Skin epidermis (tissue), 12 donors: ENCODE results near the gene PDE6D.
"Not testable (repeated sequence)": the region's sequence is repeated elsewhere in the genome, so short reads cannot be mapped to it uniquely, and the experiment has no call there.

Source experiments
- H3K27ac ChIP-seq, 21 experiments: fragments of 200-600 bp; sonication (generic) in 11 of 21; one replicate each; pipeline ENCODE4 v1.5.0; 2020; ENCODE audit warnings: mild to moderate bottlenecking in 3 of 21, inconsistent platforms in 2 of 21, moderate library complexity in 2 of 21
- H3K4me3 ChIP-seq, 7 experiments: fragments of 200-600 bp; sonication (generic) in 2 of 7; one replicate each; pipeline ENCODE4 v1.5.0; 2020; ENCODE audit warnings: inconsistent platforms in 2 of 7, mild to moderate bottlenecking in 2 of 7, moderate library complexity in 1 of 7

The PDE6D gene

GRCh38 chr2:231722721-231723307, 58.3 kb downstream of the PDE6D start:
- Histone ChIP-seq H3K4me3 (no peak overlapping the region), H3K27ac (no peak overlapping the region)

- no peak overlapping the region for H3K4me3 ChIP-seq
- H3K27ac ChIP-seq = no peak overlapping the region
Measured at GRCh38 chr2:231720987-231721966, 59.8 kb downstream of the PDE6D start.

DNA sequence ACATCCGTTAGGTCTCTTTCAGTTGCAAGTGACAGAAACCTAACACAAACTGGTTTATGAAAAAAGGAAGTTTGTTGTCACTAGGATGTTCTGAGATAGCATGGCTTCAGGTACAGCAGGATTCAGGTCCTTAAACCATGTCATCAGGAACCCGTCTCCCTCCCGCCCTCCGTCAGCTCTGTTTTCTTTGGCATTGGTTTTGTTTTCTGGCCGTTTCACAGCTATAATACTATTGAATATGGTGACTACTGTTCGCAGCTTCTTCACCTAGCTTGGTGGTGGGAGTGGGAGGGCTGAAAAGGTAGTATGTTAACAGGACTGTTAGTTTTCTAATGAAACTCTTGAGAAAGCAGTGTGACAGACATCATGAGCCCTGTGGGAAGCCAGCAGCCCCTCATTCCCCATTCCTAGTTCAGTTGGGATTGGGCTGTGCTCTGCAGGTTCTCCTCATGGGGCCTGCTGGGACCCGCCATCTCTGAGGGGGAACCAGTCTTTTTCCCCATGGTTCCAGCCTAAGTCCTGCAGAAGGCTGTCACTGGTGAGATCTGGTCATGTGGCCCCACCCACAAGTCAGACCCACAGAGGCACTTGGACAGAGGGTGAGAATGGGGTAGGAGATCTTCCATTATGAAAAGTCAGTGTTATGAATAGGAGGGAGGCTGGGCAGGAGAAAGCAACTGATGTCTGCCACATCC, 60.6 kb downstream of the PDE6D start:
- no peak overlapping the region for H3K27ac ChIP-seq
- H3K4me3 ChIP-seq = no peak overlapping the region

- no peak overlapping the region for H3K4me3 ChIP-seq
- no peak overlapping the region for H3K27ac ChIP-seq
Measured at GRCh38 chr2:231718799-231719198, 62.3 kb downstream of the PDE6D start.

GRCh38 chr2:231717281-231718171, 63.6 kb downstream of the PDE6D start:
- H3K27ac ChIP-seq = peak overlapping the region in 2 of 21 experiments; percentile 8 to 41
- no peak overlapping the region for H3K4me3 ChIP-seq

GRCh38 chr2:231716666-231717280, 64.3 kb downstream of the PDE6D start:
- H3K27ac ChIP-seq = peak overlapping the region in 2 of 21 experiments; percentile 29 to 33
- H3K4me3 ChIP-seq = no peak overlapping the region

- H3K27ac ChIP-seq = peak overlapping the region in 4 of 21 experiments; percentile 14 to 34 (median 31)
- no peak overlapping the region for H3K4me3 ChIP-seq
Measured at GRCh38 chr2:231715988-231716616, 65.0 kb downstream of the PDE6D start.

DNA sequence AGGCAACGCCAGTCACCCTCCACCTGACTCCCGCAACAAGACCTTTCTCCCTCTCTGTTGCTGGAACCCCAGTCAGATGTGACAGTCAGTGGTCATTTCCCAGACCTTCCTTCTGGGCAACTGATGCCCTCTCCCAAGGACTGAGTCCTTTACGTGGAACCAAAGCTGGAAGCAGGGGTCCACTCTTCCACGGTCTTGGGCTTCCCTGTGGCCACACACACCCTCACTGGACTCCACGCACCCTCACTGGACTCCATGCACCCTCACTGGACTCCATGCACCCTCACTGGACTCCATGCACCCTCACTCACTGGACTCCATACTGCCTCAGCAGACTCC, 65.6 kb downstream of the PDE6D start:
- Histone ChIP-seq H3K4me3 (no peak overlapping the region), H3K27ac (peak overlapping the region in 1 of 21 experiments; percentile 14)

DNA sequence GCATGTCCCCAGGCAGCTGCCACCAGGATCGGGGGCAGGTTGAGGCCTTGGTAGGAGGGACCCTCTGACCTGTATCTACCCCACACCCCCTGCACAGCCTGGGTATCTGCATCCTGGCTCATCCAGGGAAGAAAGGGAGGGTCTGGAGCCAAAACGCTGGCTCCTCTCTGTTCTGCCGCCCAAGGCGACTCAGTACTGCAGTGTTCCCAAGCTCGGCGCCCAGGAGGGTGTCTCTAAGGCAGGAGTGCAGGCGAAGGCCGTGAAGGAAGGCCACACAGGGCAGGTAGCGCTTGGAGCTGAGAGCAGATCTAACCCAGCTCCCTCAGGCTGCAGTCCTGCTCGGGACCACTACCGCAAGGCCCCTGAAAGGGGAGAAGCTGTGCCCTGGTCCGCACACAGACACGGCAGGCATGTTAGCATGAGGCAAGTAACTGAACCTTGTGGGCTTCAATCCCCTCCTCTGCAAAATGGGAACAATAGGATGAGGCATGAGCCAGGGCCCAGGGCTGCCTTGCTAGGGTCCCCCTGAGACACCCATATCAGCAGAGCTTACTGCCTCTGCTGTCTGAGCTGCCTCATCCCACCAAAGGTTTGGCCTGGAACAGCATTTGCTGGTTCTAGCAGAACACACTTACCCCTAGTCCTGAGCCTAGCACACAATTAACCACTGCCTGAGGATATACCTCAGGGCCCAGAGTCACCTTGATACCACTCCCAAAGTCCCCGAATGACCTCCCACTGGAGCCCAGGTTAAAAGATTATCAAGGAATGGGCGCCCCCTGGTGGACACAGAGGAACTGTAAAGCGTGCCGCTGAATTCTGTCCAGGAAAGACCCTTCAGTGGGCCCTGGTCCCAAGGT, 66.2 kb downstream of the PDE6D start:
- Histone ChIP-seq H3K4me3 (no peak overlapping the region), H3K27ac (peak overlapping the region in 13 of 21 experiments; percentile 1 to 54 (median 21))

DNA sequence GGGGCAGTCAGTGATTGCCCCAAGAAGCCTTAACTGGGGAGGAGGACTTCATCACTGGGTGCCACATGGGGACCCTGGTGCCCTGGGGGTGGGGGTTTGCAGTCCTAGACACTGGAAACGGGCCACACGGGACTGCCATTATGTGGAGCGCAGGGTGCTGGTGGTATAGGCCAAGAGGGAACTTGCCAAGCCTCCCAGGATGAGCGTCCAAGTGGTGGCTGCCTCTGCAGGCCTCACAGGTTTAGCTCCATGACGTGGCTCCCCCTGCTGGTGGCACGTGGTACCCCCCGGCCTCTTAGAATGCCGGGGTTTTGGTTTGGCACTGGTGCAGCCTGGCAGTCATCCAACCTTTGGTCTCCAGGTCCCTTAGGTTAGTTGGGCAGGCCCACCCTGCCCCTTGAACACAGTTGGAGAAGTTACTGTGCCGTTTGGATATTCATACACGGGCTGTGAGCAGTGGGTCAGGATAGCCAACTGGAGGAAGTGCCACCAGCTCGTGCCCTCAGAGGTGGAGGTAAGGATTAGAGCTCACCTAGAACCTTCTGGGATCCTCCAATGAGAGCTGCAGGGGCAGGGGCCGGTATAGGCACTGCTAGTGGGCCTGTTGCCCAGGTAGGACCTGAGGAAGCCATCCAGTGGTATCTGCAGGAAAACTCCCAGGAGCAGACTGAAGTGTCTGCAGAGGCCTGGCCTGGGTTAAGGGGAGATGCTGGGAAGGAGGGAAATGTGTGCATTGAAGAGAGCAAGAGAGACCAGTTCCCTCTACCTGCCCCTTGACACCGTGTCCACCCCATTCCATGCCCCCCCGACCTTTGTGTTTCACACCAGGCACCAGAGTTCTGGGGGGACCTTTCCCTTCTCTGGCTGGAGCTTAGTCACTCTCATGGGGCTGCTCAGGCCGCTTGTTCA, 67.1 kb downstream of the PDE6D start:
- no peak overlapping the region for H3K4me3 ChIP-seq
- H3K27ac ChIP-seq = peak overlapping the region in 15 of 21 experiments; percentile 1 to 57 (median 35)

GRCh38 chr2:231713406-231713729, 67.7 kb downstream of the PDE6D start:
- peak overlapping the region in 12 of 21 experiments; percentile 7 to 57 (median 38) for H3K27ac ChIP-seq
- H3K4me3 ChIP-seq = not testable (repeated sequence)

DNA sequence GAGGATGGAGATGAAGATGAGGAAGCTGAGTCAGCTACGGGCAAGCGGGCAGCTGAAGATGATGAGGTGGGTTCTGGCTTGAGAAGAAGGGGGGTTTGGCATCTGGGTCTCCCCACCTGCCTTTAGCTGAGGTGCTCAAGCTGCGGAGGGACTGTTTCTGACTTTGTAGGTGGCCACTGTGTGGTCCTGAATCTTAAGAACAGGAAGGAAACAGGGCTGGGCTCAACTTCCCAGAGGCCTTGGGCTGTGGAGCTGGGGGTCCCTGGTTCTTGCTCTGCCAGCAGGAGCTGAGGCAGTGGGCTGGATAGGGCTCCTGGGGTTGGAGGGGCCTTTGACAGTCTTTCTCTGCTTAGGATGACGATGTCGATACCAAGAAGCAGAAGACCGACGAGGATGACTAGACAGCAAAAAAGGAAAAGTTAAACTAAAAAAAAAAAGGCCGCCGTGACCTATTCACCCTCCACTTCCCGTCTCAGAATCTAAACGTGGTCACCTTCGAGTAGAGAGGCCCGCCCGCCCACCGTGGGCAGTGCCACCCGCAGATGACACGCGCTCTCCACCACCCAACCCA, 68.5 kb downstream of the PDE6D start:
- peak overlapping the region in 4 of 7 experiments; percentile 72 to 99 (median 90) for H3K4me3 ChIP-seq
- peak overlapping the region in 14 of 21 experiments; percentile 15 to 100 (median 99) for H3K27ac ChIP-seq

DNA sequence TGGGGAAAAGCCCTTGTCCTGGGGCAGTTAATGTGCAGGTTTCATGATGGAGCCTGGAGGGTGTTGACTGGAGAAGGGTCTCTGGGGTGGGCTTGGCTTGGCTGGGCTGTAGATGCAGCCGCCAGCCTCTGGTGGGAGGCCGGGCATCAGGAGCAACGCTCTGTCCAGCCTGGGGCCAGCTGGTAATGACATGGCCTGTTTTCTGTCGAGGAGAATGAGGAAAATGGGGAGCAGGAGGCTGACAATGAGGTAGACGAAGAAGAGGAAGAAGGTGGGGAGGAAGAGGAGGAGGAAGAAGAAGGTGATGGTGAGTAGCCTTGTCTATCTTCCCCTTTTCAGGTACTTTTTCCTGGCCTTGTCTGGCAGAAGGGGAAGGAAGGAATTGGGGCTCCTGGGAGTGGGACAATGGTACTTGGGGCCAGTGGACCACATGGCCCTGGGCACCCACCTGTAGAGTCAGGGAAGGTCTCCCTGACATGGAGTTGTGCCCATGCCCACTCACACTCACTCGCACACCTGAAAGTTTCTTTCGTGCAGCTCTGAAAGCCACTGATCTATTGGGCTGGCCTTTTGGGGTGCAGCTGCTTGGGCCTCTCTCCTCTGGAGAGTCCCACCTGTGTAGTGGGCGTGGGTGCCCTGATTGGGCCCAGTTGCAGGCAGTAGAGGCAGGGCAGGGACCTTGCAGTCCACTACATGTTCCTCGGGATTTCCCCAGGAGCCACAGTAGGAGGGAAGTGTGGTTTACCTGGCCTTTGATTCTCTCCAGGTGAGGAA, 69.2 kb downstream of the PDE6D start:
- H3K4me3 ChIP-seq = peak overlapping the region; percentile 70 to 99 (median 88)

GRCh38 chr2:231710799-231711676, 70.0 kb downstream of the PDE6D start:
- peak overlapping the region; percentile 62 to 100 (median 99) for H3K27ac ChIP-seq
- peak overlapping the region; percentile 70 to 99 (median 88) for H3K4me3 ChIP-seq

More for the DNA sequence above, 69.2 kb downstream of the PDE6D start:
- H3K27ac ChIP-seq = peak overlapping the region in 18 of 21 experiments; percentile 41 to 100 (median 99)
